Measurements from ENCODE around the gene ADAM11. TPM values are rescaled to one million over a fixed set of nuclear protein-coding genes. Genes with fewer than 3 reads are reported as not detected.
"Not testable (repeated sequence)": the region's sequence is repeated elsewhere in the genome, so short reads cannot be mapped to it uniquely, and the experiment has no call there.

The ADAM11 gene
- total RNA-seq, 1 experiment from 2014 or later, result 1.3 TPM

- not testable (repeated sequence) for H3K9ac ChIP-seq (ENCODE audit: low read length); H3K27ac ChIP-seq (ENCODE audit: low read length); H3K79me2 ChIP-seq (ENCODE audit: low read length); H3K4me1 ChIP-seq (ENCODE audit: low read length); H2AFZ ChIP-seq (ENCODE audit: low read length); H3K27me3 ChIP-seq (ENCODE audit: low read length); H3K4me3 ChIP-seq (ENCODE audit: low read length); H3K4me2 ChIP-seq (ENCODE audit: low read depth, low read length, poor library complexity, severe bottlenecking); H3K9me3 ChIP-seq (ENCODE audit: low read length); H3K9me2 ChIP-seq (replicated peaks; ENCODE audit: insufficient read depth, low read length); DNase-seq; H3K36me3 ChIP-seq (ENCODE audit: insufficient read depth, low read length); H4K20me1 ChIP-seq (ENCODE audit: insufficient read depth, low read depth, low read length)
These were observed 66.4 kb downstream of the ADAM11 start for GRCh38 chr17:44825236-44825635.

- Histone ChIP-seq H3K4me1 (ENCODE audit: low read length) (no peaks in the 10 kb centered on the region), H3K9me3 (ENCODE audit: low read length) (no peaks in the 10 kb centered on the region), H3K36me3 (ENCODE audit: insufficient read depth, low read length) (no peaks in the 10 kb centered on the region), H2AFZ (ENCODE audit: low read length) (no peak overlapping the region), H3K9me2 (replicated peaks; ENCODE audit: insufficient read depth, low read length) (no peaks in the 10 kb centered on the region), H4K20me1 (ENCODE audit: insufficient read depth, low read depth, low read length) (no peaks in the 10 kb centered on the region), H3K4me3 (ENCODE audit: low read length) (no peak overlapping the region), H3K9ac (ENCODE audit: low read length) (no peak overlapping the region), H3K79me2 (ENCODE audit: low read length) (no peaks in the 10 kb centered on the region), H3K27me3 (ENCODE audit: low read length) (no peaks in the 10 kb centered on the region), H3K27ac (ENCODE audit: low read length) (no peak overlapping the region), H3K4me2 (ENCODE audit: low read depth, low read length, poor library complexity, severe bottlenecking) (no peak overlapping the region)
- no peak for DNase-seq
These were observed 67.5 kb downstream of the ADAM11 start for GRCh38 chr17:44826123-44826790.

- Histone ChIP-seq H3K27ac (ENCODE audit: low read length) (no peak overlapping the region), H3K4me3 (ENCODE audit: low read length) (no peak overlapping the region), H3K36me3 (ENCODE audit: insufficient read depth, low read length) (no peaks in the 10 kb centered on the region), H3K4me2 (ENCODE audit: low read depth, low read length, poor library complexity, severe bottlenecking) (no peak overlapping the region), H3K4me1 (ENCODE audit: low read length) (no peaks in the 10 kb centered on the region), H3K27me3 (ENCODE audit: low read length) (no peaks in the 10 kb centered on the region), H3K9ac (ENCODE audit: low read length) (no peak overlapping the region), H4K20me1 (ENCODE audit: insufficient read depth, low read depth, low read length) (no peaks in the 10 kb centered on the region), H2AFZ (ENCODE audit: low read length) (no peak overlapping the region), H3K9me3 (ENCODE audit: low read length) (no peaks in the 10 kb centered on the region), H3K9me2 (replicated peaks; ENCODE audit: insufficient read depth, low read length) (no peaks in the 10 kb centered on the region), H3K79me2 (ENCODE audit: low read length) (no peaks in the 10 kb centered on the region)
- DNase-seq, result no peak
These were observed 69.1 kb downstream of the ADAM11 start for GRCh38 chr17:44827863-44828262.

- Histone ChIP-seq H3K9ac (ENCODE audit: low read length) (no peak overlapping the region), H3K4me1 (ENCODE audit: low read length) (no peaks in the 10 kb centered on the region), H4K20me1 (ENCODE audit: insufficient read depth, low read depth, low read length) (no peaks in the 10 kb centered on the region), H3K4me3 (ENCODE audit: low read length) (no peak overlapping the region), H3K27ac (ENCODE audit: low read length) (no peak overlapping the region), H3K9me2 (replicated peaks; ENCODE audit: insufficient read depth, low read length) (no peaks in the 10 kb centered on the region), H3K4me2 (ENCODE audit: low read depth, low read length, poor library complexity, severe bottlenecking) (no peak overlapping the region), H3K36me3 (ENCODE audit: insufficient read depth, low read length) (no peaks in the 10 kb centered on the region), H3K9me3 (ENCODE audit: low read length) (no peaks in the 10 kb centered on the region), H3K79me2 (ENCODE audit: low read length) (no peaks in the 10 kb centered on the region), H3K27me3 (ENCODE audit: low read length) (no peaks in the 10 kb centered on the region), H2AFZ (ENCODE audit: low read length) (no peak overlapping the region)
- no peak for DNase-seq
These were observed 70.2 kb downstream of the ADAM11 start for GRCh38 chr17:44828919-44829522.

- Histone ChIP-seq H3K36me3 (ENCODE audit: insufficient read depth, low read length) (no peaks in the 10 kb centered on the region), H3K4me3 (ENCODE audit: low read length) (no peak within 1 kb of the TSS)
These were observed 71.0 kb downstream of the ADAM11 start, which contains the start of gene GJC1 for GRCh38 chr17:44829523-44830358. GJC1 (minus strand) TSS chr17:44830287; CDS start chr17:44805817, 24,470 bp downstream.

GRCh38 chr17:44830359-44831288, 71.8 kb downstream of the ADAM11 start:
- Histone ChIP-seq H3K27ac (ENCODE audit: low read length) (no peak overlapping the region), H4K20me1 (ENCODE audit: insufficient read depth, low read depth, low read length) (no peaks in the 10 kb centered on the region), H3K27me3 (ENCODE audit: low read length) (no peaks in the 10 kb centered on the region), H3K4me1 (ENCODE audit: low read length) (no peaks in the 10 kb centered on the region), H3K9me2 (replicated peaks; ENCODE audit: insufficient read depth, low read length) (no peaks in the 10 kb centered on the region), H3K4me3 (ENCODE audit: low read length) (no peak overlapping the region), H3K9ac (ENCODE audit: low read length) (no peak overlapping the region), H3K4me2 (ENCODE audit: low read depth, low read length, poor library complexity, severe bottlenecking) (no peak overlapping the region), H2AFZ (ENCODE audit: low read length) (no peak overlapping the region), H3K9me3 (ENCODE audit: low read length) (no peaks in the 10 kb centered on the region), H3K79me2 (ENCODE audit: low read length) (no peaks in the 10 kb centered on the region), H3K36me3 (ENCODE audit: insufficient read depth, low read length) (no peaks in the 10 kb centered on the region)
- DNase-seq, result no peak

More at GRCh38 chr17:44829523-44830358, 71.0 kb downstream of the ADAM11 start, which contains the start of gene GJC1:
- H4K20me1 ChIP-seq (ENCODE audit: insufficient read depth, low read depth, low read length), result no peaks in the 10 kb centered on the region
- no peak for DNase-seq
- H3K79me2 ChIP-seq (ENCODE audit: low read length), result no peaks in the 10 kb centered on the region
- H3K9me3 ChIP-seq (ENCODE audit: low read length), result no peaks in the 10 kb centered on the region
- H3K4me2 ChIP-seq (ENCODE audit: low read depth, low read length, poor library complexity, severe bottlenecking), result no peak within 1 kb of the TSS
- H3K27me3 ChIP-seq (ENCODE audit: low read length), result no peaks in the 10 kb centered on the region
- no peaks in the 10 kb centered on the region for H3K9me2 ChIP-seq (replicated peaks; ENCODE audit: insufficient read depth, low read length)
- no peak within 1 kb of the TSS for H3K27ac ChIP-seq (ENCODE audit: low read length)
- no peak within 1 kb of the TSS for H3K9ac ChIP-seq (ENCODE audit: low read length)
- no peaks in the 10 kb centered on the region for H3K4me1 ChIP-seq (ENCODE audit: low read length)
- no peak within 1 kb of the TSS for H2AFZ ChIP-seq (ENCODE audit: low read length)

GRCh38 chr17:44831371-44831770, 72.6 kb downstream of the ADAM11 start:
- no peaks in the 10 kb centered on the region for H3K4me1 ChIP-seq (ENCODE audit: low read length)
- H3K9me3 ChIP-seq (ENCODE audit: low read length), result no peaks in the 10 kb centered on the region
- H3K9me2 ChIP-seq (replicated peaks; ENCODE audit: insufficient read depth, low read length), result no peaks in the 10 kb centered on the region
- no peaks in the 10 kb centered on the region for H3K27me3 ChIP-seq (ENCODE audit: low read length)
- no peak for DNase-seq
- no peak overlapping the region for H3K4me3 ChIP-seq (ENCODE audit: low read length)
- no peaks in the 10 kb centered on the region for H3K79me2 ChIP-seq (ENCODE audit: low read length)
- H3K9ac ChIP-seq (ENCODE audit: low read length), result no peak overlapping the region
- H3K36me3 ChIP-seq (ENCODE audit: insufficient read depth, low read length), result no peaks in the 10 kb centered on the region
- no peak overlapping the region for H3K27ac ChIP-seq (ENCODE audit: low read length)
- H2AFZ ChIP-seq (ENCODE audit: low read length), result no peak overlapping the region
- H4K20me1 ChIP-seq (ENCODE audit: insufficient read depth, low read depth, low read length), result no peaks in the 10 kb centered on the region
- no peak overlapping the region for H3K4me2 ChIP-seq (ENCODE audit: low read depth, low read length, poor library complexity, severe bottlenecking)
